Measurements from ENCODE around the gene SHROOM2.

SHROOM2 gene

GRCh38 chrX:9983441-9983840 is 197.2 kb downstream of the SHROOM2 start:
- DNase-seq (ENCODE audit: low spot score), result no peak
- no peak overlapping the region for H3K27ac ChIP-seq
- TF ChIP-seq, protein P1, sequence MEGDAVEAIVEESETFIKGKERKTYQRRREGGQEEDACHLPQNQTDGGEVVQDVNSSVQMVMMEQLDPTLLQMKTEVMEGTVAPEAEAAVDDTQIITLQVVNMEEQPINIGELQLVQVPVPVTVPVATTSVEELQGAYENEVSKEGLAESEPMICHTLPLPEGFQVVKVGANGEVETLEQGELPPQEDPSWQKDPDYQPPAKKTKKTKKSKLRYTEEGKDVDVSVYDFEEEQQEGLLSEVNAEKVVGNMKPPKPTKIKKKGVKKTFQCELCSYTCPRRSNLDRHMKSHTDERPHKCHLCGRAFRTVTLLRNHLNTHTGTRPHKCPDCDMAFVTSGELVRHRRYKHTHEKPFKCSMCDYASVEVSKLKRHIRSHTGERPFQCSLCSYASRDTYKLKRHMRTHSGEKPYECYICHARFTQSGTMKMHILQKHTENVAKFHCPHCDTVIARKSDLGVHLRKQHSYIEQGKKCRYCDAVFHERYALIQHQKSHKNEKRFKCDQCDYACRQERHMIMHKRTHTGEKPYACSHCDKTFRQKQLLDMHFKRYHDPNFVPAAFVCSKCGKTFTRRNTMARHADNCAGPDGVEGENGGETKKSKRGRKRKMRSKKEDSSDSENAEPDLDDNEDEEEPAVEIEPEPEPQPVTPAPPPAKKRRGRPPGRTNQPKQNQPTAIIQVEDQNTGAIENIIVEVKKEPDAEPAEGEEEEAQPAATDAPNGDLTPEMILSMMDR (conservative IDR thresholded peaks at IDR 0.05; ENCODE audit: low read depth), result no peak
- ChIA-PET POLR2A (ENCODE audit: low non-redundant PET) (no interaction called here), CTCF (interaction anchor here (1.1 kb wide), 1 partner anchor 136 kb away, joined by 5 read pairs; no protein-coding TSS in a partner anchor)

DNA sequence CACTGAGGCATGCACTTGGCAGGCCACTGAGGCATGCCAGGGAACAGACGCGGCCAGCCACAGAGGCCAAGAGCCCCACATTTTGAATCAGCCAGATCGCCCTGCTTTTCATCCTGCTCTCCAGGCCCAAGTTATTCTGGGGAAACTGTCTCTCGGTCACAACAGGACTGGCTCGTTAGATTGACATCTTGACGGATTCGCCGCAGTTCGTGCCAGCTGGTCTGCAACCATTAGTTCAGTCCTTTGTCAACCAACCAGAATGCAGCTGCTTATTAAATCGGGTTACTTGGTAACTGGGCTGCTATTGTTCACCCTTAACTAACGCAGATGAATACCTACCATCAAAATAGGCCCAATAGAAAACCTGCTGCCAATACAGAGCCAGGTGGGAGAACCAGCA is 197.6 kb downstream of the SHROOM2 start:
- CTCF ChIA-PET, result interaction anchor here (1.1 kb wide), 1 partner anchor 136 kb away, joined by 5 read pairs; no protein-coding TSS in a partner anchor
- TF ChIP-seq, protein P1 (conservative IDR thresholded peaks at IDR 0.05; ENCODE audit: low read depth), result no peak

DNA sequence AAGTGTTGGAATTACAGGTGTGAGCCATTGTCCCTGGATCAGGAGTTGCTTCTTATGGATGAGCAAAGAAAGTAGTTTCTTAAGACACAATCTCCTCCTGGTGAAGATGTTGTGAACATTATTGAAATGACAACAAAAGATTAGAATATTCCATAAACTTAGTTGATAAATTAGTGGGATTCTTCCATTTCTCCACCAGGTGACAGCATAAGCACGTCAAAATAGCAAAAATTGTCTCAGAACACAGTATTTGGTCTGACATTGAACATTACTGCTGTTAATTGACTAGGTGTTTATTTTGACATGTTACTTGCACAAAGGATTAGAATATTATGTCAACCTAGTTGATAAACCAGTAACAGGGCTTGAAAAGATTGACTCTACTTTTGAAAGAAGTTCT is 202.5 kb downstream of the SHROOM2 start:
- no peak overlapping the region for H3K27ac ChIP-seq
- peak; percentile 3 for DNase-seq (ENCODE audit: low spot score)
- TF ChIP-seq, protein P1 (conservative IDR thresholded peaks at IDR 0.05; ENCODE audit: low read depth), result peak; percentile 60
- ChIA-PET CTCF (no interaction called here), POLR2A (ENCODE audit: low non-redundant PET) (no interaction called here)

More for the DNA sequence above, 197.6 kb downstream of the SHROOM2 start:
- no peak overlapping the region for H3K27ac ChIP-seq
- no peak for DNase-seq (ENCODE audit: low spot score)
- POLR2A ChIA-PET (ENCODE audit: low non-redundant PET), result no interaction called here

GRCh38 chrX:9992061-9992460 is 205.8 kb downstream of the SHROOM2 start:
- H3K27ac ChIP-seq, result no peak overlapping the region
- CTCF ChIA-PET, result no interaction called here
- POLR2A ChIA-PET (ENCODE audit: low non-redundant PET), result no interaction called here
- no peak for DNase-seq (ENCODE audit: low spot score)
- TF ChIP-seq, protein P1 (conservative IDR thresholded peaks at IDR 0.05; ENCODE audit: low read depth), result no peak

DNA sequence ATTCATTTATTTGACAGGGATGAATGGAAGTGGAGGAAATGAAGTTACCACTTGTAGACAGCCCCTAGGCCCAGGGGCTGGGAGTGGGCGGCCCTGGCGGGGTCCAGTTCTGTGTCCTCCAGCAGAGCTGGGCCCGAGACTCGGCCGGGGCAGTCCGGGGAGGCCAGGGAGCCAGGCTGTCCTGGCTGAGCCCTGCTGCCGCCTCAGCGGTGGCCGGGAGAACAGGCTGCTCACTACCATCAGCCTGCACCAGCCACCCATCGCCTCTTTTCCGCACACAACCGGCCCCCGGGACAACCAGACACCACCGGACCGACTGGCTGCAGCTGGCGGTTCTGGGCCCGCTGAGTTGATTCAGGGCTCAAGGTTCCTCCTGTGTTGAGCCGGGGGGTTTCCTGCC is 206.5 kb downstream of the SHROOM2 start:
- ChIA-PET CTCF (interaction anchor here (1.0 kb wide), 1 partner anchor 127 kb away, joined by 6 read pairs; no protein-coding TSS in a partner anchor), POLR2A (ENCODE audit: low non-redundant PET) (no interaction called here)
- TF ChIP-seq, protein P1 (conservative IDR thresholded peaks at IDR 0.05; ENCODE audit: low read depth), result no peak
- DNase-seq (ENCODE audit: low spot score), result no peak
- no peak overlapping the region for H3K27ac ChIP-seq

DNA sequence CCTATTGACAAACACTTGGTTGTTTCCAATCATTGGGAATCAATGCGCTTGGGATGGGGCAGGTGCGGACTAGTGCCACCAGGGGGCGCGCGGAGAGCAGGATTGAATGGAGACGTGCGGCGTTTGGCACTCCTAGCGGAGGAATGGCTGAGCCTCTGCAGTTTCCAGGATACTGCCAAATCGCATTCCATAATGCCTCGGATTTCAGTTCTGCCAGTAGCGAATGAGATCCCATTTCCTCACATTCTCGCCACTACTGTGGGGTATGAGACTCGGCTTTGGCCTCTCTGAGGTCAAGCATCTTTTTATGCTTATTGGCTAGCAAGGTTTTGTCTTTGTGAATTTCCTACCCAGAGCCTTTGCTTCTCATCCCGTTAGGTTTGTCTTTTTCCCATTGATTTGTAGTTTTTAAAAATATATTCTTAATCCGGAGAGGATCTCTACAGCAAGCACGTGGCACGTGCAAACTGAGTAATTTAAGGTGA is 209.7 kb downstream of the SHROOM2 start:
- peak; percentile 60 for DNase-seq (ENCODE audit: low spot score)
- ChIA-PET CTCF (interaction anchor here (0.6 kb wide), 2 partner anchors 80 to 276 kb away, joined by 3 read pairs; no protein-coding TSS in a partner anchor), POLR2A (ENCODE audit: low non-redundant PET) (no interaction called here)
- TF ChIP-seq, protein P1 (conservative IDR thresholded peaks at IDR 0.05; ENCODE audit: low read depth), result peak; percentile 74
- no peak overlapping the region for H3K27ac ChIP-seq

Data from RWPE1 (cell line).